Activated CD4-positive, alpha-beta T cell treated with anti-CD3 and anti-CD28 coated beads, Interleukin-2, Interleukin-6, amounts not matched to agents 100 ng/mL and 50 ng/mL, durations not matched to agents 16 hours and 8 hours (primary cell): ENCODE results near the gene BICC1.
"Not testable (repeated sequence)": the region's sequence is repeated elsewhere in the genome, so short reads cannot be mapped to it uniquely, and the experiment has no call there.

Experiments
- DNase-seq: peaks from one replicate; pipeline ENCODE4 v3.0.0-alpha.2; 2020

Gene BICC1

GRCh38 chr10:58567652-58568051 lies 55.0 kb downstream of the BICC1 start:
- no peak for DNase-seq

DNA sequence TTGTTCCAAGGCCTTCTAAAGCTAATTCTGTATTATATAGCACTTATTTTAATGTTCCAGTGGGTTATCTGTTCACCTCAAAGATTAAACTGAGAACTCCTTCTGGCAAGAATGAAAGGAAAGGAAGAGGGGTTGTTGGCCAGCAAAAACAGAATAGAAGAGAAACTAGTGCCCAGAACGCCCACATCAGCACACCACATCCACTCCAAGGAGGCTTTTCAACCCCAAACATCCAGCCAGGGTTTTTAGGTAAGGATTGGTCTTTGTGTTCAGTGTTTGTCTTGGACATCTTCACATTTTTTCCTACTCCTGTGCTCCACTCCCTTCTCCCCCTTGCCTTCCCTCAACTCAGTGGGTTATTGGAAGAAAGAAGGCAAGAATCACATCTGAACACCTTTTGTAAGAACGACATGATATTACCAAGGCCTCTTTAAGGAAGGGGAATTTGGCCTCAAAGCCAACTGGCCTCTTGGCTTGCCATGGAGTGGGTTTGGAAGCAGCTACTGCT lies 55.8 kb downstream of the BICC1 start:
- no peak for DNase-seq

DNA sequence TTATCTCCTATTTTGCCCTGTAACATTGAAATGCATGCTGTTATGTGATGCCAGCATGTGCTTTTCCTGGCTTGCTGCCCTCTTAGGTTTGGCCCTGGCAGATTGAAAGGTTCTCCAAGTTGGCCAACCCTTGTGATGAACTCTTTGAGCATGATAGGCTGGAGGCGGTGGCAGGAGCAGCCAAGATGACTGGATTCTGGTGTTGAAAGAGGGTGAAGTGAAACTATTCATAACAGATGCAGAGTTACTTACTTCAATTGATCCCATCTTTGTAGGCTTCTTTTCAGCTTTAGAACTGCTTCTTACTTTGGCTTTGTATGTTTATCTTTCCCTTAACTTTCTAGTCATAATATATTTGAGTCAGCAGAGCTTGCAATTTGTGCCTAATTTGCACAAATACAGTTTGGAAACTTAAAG lies 57.6 kb downstream of the BICC1 start:
- DNase-seq = no peak

GRCh38 chr10:58570979-58571378 lies 58.3 kb downstream of the BICC1 start:
- no peak for DNase-seq

- no peak for DNase-seq
Measured at GRCh38 chr10:58573144-58573543, 60.5 kb downstream of the BICC1 start.

DNA sequence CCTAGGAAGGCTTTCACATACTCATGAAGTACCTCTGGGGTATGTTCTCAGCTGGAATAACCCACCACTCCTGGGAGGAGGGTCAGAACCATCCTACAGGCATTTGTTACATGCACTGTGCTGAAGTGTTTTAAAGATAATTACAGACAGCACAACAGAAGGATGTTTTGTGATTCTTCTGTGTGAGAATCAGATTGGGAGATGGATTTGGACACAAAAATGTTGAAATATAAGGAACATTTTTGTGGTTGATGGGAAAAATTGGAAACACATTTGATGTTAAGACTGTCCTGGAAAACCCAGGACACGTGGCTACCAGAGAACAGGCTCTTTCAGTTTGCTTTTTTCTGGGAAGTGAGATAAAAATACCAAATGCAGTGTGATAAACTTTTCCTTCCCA lies 61.4 kb downstream of the BICC1 start:
- DNase-seq = no peak

- DNase-seq = no peak
Measured at GRCh38 chr10:58575491-58575890, 62.8 kb downstream of the BICC1 start.

DNA sequence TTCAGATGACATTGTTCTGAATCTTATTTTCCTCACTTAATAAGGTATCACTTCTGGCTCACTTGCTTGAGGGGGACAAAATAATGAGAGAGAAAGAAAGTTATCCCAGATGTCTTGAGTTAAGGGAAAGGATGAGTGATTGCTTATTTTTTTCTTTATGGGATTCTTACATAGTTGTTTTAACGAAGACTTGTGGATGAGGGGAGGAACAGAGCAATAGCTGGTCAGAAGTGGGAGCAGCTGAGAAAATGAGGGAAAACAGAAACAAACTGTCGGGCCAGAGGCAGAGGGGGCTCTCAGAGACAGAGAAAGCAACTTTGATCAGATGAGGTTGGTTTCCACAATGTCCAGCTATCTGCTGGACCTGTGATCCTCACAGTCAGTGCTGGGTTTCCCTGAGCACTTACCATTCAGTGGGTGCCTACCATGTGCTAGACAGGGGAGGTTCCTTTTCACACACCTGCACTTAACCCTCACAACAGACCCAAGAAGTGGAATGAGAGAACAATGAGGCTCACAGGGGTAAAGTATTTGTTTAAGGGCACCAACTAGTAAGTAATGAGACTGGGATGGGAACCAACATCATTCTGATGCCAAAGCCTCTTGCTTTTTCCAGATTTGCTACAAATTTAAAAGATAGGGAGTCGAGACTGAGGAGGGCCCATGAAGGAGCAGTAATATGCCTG lies 64.2 kb downstream of the BICC1 start:
- DNase-seq = no peak

GRCh38 chr10:58577437-58577777 lies 64.7 kb downstream of the BICC1 start:
- no peak for DNase-seq

- DNase-seq = no peak
Measured at GRCh38 chr10:58578366-58578765, 65.7 kb downstream of the BICC1 start.

GRCh38 chr10:58579011-58579655 lies 66.5 kb downstream of the BICC1 start:
- DNase-seq = no peak

GRCh38 chr10:58582045-58582444 lies 69.4 kb downstream of the BICC1 start:
- no peak for DNase-seq

GRCh38 chr10:58585435-58585834 lies 72.8 kb downstream of the BICC1 start:
- no peak for DNase-seq

GRCh38 chr10:58586282-58587245 lies 73.9 kb downstream of the BICC1 start:
- no peak for DNase-seq

- no peak for DNase-seq
Measured at GRCh38 chr10:58587676-58588075, 75.0 kb downstream of the BICC1 start.

- peak; percentile 4 for DNase-seq
Measured at GRCh38 chr10:58588673-58589265, 76.1 kb downstream of the BICC1 start.

- no peak for DNase-seq
Measured at GRCh38 chr10:58590152-58590840, 77.6 kb downstream of the BICC1 start.

DNA sequence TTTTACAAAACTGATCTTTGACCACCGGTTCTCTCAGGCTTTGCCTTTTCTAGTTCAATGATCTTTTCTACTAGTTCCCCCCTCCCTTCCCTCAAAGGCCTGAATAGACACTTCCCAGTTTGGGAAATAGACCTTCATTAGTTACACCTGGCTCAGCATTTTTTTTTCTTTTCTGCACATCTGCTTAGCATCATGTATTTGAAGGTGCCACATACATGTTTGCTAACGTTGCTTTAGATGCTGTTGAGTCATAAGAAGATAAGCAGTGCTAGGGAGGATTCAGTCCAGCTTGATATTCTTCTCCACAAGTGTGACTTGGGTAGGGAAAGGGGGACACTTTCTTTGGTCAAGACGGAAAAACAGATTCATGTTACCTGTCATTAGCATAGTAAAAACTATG lies 78.3 kb downstream of the BICC1 start:
- no peak for DNase-seq

- no peak for DNase-seq
Measured at GRCh38 chr10:58593008-58593407, 80.3 kb downstream of the BICC1 start.

DNA sequence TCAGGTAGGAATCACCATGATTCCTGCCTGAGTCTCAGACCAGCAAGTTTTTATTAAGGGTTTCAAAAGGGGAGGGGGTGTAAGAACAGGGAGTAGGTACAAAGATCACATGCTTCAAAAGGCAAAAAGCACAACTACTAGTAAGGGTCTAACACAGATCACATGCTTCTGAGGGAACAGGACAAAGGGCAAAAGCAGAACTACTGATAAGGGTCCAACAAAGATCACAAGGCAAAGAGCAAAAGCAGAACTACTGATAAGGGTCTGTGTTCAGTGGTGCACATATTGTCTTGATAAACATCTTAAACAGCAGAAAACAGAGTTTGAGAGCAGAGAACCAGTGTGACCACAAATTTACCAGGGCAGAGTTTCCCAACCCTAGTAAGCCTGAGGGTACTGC lies 84.5 kb downstream of the BICC1 start:
- DNase-seq = not testable (repeated sequence)

DNA sequence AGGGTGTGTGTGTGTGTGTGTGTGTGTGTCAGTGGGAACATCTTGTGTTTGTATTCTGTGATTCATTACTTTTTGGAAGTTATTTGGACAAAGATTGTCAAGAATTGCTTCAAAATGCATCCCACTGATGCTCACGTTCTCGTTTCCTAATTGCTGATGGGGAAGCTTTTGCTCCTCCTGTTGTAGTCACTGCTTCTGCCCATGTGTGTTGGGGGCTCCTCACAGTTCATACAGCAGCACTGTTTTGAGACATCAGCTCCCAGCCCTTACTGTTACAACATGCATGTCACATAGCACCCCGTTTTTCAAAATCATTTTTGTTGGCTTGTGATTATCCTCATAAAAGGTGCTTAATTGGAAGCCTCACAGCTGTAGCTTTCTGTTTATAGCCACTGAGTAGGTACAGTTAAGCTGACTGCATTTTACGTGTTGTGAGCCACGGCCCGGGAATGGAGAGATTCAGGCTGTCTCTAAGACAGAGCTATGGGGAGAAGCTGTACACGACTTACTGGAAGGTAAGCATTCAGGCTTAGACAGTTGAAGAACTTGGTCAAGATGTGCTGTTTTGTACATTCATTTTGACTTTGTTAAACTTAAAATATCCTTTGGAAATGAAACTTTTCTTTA lies 87.4 kb downstream of the BICC1 start:
- no peak for DNase-seq

DNA sequence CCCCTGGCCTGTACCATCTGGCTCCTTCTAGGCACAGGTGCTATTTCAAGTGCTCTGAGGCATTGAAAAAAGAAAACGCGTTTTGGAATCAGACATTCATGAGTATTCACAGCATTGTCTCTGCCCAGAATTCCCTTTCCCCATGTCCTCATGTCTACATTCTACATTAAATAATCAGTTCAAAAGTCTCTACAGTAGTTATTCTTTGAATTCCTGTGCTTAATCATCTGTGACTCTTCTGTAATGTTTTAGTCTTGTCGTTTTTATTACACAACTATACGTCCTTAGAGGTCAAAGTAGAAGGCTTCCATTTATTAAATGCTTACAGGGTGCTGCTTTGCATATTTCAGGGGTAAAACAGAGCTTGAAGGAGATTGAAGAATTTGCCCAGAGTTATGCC lies 95.7 kb downstream of the BICC1 start:
- no peak for DNase-seq
